ENCODE data around the gene NME7. TPM values are rescaled to one million over a fixed set of nuclear protein-coding genes. Genes with fewer than 3 reads are reported as not detected.

The NME7 gene
- total and polyA plus RNA-seq, 4 donors, result 7.8 to 26.5 (median 9.4) TPM

DNA sequence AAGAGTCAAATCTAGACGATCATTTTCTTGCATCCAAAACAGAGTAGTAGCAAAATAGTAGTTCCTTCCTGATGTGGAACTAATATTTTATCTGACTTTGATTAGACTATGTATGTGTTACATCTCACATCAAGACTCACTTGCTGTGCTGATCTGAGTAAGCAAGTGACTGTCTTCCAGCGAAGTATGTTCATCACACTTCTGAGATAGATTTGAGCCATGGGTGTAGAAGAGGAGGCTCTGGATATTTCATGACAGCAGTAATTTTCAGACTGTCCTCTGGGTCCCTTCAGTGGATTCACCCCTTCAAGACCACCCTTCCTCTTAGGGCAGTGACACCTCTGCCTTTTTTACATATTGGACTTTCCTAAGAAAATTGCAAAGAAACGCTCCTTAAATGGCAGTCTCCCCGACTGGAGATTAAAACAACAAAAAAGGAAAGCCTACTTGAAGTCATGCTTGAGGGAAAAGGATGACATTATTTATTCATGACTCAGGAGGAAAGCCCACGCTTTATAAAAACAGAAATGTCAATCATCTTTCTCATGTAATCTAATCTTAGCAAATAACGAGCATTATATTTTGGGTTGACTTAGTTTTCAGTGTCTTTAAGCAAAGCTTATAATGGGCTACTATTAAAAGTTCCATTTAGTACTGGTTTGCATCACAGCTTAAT, 238.3 kb downstream of the NME7 start:
- Histone ChIP-seq H3K36me3 (ENCODE audit: control insufficient read depth in 4 of 4, insufficient read depth in 3 of 4, low read depth in 1 of 4, low read length in 3 of 4) (peaks cover 10 to 70% (median 55%) of the 10 kb centered on the region in 4 donors), H3K9me3 (ENCODE audit: control insufficient read depth in 4 of 4, low read length in 3 of 4) (no peaks in the 10 kb centered on the region), H3K27ac (ENCODE audit: low read depth in 1 of 2, low read length in 2 of 2) (no peak overlapping the region), H3K4me3 (ENCODE audit: low read depth in 1 of 3, low read length in 3 of 3) (no peak overlapping the region), H3K4me1 (ENCODE audit: control insufficient read depth in 4 of 4, insufficient read depth in 4 of 4, low read length in 3 of 4) (no peaks in the 10 kb centered on the region), H3K27me3 (ENCODE audit: control insufficient read depth in 4 of 4, insufficient read depth in 4 of 4, low read length in 3 of 4) (no peaks in the 10 kb centered on the region), H3K9ac (ENCODE audit: low read depth in 1 of 2, low read length in 2 of 2) (no peak overlapping the region)
- TF ChIP-seq, protein P1, sequence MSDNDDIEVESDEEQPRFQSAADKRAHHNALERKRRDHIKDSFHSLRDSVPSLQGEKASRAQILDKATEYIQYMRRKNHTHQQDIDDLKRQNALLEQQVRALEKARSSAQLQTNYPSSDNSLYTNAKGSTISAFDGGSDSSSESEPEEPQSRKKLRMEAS (IDR thresholded peaks at IDR 0.05), result no peak
- TF ChIP-seq HNF4G (IDR thresholded peaks at IDR 0.05) (no peak), GABPA (IDR thresholded peaks at IDR 0.05 in 1 of 2, conservative IDR thresholded peaks at IDR 0.05 in 1 of 2) (no peak), SP1 (IDR thresholded peaks at IDR 0.05) (no peak), EGR1 (IDR thresholded peaks at IDR 0.05; ENCODE audit: low read depth in 2 of 2) (no peak), NR2F2 (IDR thresholded peaks at IDR 0.05) (no peak), TAF1 (conservative IDR thresholded peaks at IDR 0.05) (no peak), YY1 (IDR thresholded peaks at IDR 0.05) (no peak)
- TF ChIP-seq, protein P2, sequence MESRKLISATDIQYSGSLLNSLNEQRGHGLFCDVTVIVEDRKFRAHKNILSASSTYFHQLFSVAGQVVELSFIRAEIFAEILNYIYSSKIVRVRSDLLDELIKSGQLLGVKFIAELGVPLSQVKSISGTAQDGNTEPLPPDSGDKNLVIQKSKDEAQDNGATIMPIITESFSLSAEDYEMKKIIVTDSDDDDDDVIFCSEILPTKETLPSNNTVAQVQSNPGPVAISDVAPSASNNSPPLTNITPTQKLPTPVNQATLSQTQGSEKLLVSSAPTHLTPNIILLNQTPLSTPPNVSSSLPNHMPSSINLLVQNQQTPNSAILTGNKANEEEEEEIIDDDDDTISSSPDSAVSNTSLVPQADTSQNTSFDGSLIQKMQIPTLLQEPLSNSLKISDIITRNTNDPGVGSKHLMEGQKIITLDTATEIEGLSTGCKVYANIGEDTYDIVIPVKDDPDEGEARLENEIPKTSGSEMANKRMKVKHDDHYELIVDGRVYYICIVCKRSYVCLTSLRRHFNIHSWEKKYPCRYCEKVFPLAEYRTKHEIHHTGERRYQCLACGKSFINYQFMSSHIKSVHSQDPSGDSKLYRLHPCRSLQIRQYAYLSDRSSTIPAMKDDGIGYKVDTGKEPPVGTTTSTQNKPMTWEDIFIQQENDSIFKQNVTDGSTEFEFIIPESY (IDR thresholded peaks at IDR 0.05), result no peak
- TF ChIP-seq, protein P3, sequence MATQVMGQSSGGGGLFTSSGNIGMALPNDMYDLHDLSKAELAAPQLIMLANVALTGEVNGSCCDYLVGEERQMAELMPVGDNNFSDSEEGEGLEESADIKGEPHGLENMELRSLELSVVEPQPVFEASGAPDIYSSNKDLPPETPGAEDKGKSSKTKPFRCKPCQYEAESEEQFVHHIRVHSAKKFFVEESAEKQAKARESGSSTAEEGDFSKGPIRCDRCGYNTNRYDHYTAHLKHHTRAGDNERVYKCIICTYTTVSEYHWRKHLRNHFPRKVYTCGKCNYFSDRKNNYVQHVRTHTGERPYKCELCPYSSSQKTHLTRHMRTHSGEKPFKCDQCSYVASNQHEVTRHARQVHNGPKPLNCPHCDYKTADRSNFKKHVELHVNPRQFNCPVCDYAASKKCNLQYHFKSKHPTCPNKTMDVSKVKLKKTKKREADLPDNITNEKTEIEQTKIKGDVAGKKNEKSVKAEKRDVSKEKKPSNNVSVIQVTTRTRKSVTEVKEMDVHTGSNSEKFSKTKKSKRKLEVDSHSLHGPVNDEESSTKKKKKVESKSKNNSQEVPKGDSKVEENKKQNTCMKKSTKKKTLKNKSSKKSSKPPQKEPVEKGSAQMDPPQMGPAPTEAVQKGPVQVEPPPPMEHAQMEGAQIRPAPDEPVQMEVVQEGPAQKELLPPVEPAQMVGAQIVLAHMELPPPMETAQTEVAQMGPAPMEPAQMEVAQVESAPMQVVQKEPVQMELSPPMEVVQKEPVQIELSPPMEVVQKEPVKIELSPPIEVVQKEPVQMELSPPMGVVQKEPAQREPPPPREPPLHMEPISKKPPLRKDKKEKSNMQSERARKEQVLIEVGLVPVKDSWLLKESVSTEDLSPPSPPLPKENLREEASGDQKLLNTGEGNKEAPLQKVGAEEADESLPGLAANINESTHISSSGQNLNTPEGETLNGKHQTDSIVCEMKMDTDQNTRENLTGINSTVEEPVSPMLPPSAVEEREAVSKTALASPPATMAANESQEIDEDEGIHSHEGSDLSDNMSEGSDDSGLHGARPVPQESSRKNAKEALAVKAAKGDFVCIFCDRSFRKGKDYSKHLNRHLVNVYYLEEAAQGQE (IDR thresholded peaks at IDR 0.05), result no peak
- DNase-seq (ENCODE audit: low spot score), result no peak
- WGBS, result 72% methylated on average over 6 of the region's 6 CpGs

DNA sequence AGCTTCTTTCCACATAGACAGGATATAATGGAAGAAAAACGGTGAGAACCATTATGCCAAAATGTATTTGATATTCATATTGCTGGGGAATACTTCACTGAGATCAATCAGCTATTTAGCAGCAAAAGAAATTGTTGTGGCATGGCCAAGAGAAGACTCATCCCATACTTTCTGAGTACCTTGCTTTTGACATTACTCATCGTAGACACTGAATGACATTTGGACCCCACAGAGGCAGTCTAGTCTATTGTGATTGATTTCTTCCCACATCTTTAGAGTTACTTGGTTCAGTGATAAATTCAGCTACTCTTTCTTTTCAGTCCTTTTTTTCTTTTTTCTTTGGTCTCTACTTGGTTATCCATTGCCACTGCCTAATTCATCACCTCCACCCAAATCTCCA, 239.0 kb downstream of the NME7 start:
- no peak overlapping the region for H3K27ac ChIP-seq (ENCODE audit: low read depth in 1 of 2, low read length in 2 of 2)
- H3K36me3 ChIP-seq (ENCODE audit: control insufficient read depth in 4 of 4, insufficient read depth in 3 of 4, low read depth in 1 of 4, low read length in 3 of 4), result peaks cover 10 to 74% (median 55%) of the 10 kb centered on the region in 4 donors
- H3K4me3 ChIP-seq (ENCODE audit: low read depth in 1 of 3, low read length in 3 of 3), result no peak overlapping the region
- H3K9me3 ChIP-seq (ENCODE audit: control insufficient read depth in 4 of 4, low read length in 3 of 4), result no peaks in the 10 kb centered on the region
- no peaks in the 10 kb centered on the region for H3K4me1 ChIP-seq (ENCODE audit: control insufficient read depth in 4 of 4, insufficient read depth in 4 of 4, low read length in 3 of 4)
- WGBS, result 92% methylated on average over 2 of the region's 2 CpGs
- TF ChIP-seq SP1 (IDR thresholded peaks at IDR 0.05), result no peak
- TF ChIP-seq, protein P1 (IDR thresholded peaks at IDR 0.05), result no peak
- no peaks in the 10 kb centered on the region for H3K27me3 ChIP-seq (ENCODE audit: control insufficient read depth in 4 of 4, insufficient read depth in 4 of 4, low read length in 3 of 4)
- no peak overlapping the region for H3K9ac ChIP-seq (ENCODE audit: low read depth in 1 of 2, low read length in 2 of 2)
- no peak for DNase-seq (ENCODE audit: low spot score)

DNA sequence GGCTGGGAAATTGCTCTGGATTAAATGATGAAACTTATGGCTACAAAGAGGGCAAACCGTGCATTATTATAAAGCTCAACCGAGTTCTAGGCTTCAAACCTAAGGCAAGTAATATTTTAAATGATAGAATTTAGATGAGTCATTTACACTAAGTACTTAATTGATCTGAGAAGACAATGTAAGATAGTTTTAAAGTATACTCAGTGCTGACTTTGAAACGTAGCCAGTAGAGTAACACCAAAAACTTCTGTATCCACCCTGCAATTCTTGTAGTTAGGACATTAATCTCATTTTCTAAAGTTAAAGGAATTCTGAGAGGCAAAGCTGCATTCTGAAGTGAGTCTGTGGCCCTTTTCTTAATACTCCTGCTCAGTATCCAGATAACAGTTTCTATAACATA, 240.3 kb downstream of the NME7 start:
- 89% methylated on average over 3 of the region's 3 CpGs for WGBS
- Histone ChIP-seq H3K36me3 (ENCODE audit: control insufficient read depth in 4 of 4, insufficient read depth in 3 of 4, low read depth in 1 of 4, low read length in 3 of 4) (peaks cover 9 to 64% (median 50%) of the 10 kb centered on the region in 4 donors), H3K4me1 (ENCODE audit: control insufficient read depth in 4 of 4, insufficient read depth in 4 of 4, low read length in 3 of 4) (no peaks in the 10 kb centered on the region), H3K9ac (ENCODE audit: low read depth in 1 of 2, low read length in 2 of 2) (no peak overlapping the region), H3K27ac (ENCODE audit: low read depth in 1 of 2, low read length in 2 of 2) (no peak overlapping the region), H3K4me3 (ENCODE audit: low read depth in 1 of 3, low read length in 3 of 3) (no peak overlapping the region), H3K9me3 (ENCODE audit: control insufficient read depth in 4 of 4, low read length in 3 of 4) (no peaks in the 10 kb centered on the region), H3K27me3 (ENCODE audit: control insufficient read depth in 4 of 4, insufficient read depth in 4 of 4, low read length in 3 of 4) (no peaks in the 10 kb centered on the region)
- DNase-seq (ENCODE audit: low spot score), result no peak
- TF ChIP-seq RXRA (IDR thresholded peaks at IDR 0.05), result no peak
- TF ChIP-seq, protein P4, sequence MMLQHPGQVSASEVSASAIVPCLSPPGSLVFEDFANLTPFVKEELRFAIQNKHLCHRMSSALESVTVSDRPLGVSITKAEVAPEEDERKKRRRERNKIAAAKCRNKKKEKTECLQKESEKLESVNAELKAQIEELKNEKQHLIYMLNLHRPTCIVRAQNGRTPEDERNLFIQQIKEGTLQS (IDR thresholded peaks at IDR 0.05), result no peak
- TF ChIP-seq FOXA2 (IDR thresholded peaks at IDR 0.05), result no peak
- TF ChIP-seq NR2F2 (IDR thresholded peaks at IDR 0.05), result no peak
- TF ChIP-seq, protein P1 (IDR thresholded peaks at IDR 0.05), result no peak
- TF ChIP-seq TAF1 (conservative IDR thresholded peaks at IDR 0.05), result no peak
- TF ChIP-seq JUND (IDR thresholded peaks at IDR 0.05), result no peak
- TF ChIP-seq FOXA1 (IDR thresholded peaks at IDR 0.05), result no peak
- no peak for TF ChIP-seq HNF4G (IDR thresholded peaks at IDR 0.05)
- TF ChIP-seq, protein P5, sequence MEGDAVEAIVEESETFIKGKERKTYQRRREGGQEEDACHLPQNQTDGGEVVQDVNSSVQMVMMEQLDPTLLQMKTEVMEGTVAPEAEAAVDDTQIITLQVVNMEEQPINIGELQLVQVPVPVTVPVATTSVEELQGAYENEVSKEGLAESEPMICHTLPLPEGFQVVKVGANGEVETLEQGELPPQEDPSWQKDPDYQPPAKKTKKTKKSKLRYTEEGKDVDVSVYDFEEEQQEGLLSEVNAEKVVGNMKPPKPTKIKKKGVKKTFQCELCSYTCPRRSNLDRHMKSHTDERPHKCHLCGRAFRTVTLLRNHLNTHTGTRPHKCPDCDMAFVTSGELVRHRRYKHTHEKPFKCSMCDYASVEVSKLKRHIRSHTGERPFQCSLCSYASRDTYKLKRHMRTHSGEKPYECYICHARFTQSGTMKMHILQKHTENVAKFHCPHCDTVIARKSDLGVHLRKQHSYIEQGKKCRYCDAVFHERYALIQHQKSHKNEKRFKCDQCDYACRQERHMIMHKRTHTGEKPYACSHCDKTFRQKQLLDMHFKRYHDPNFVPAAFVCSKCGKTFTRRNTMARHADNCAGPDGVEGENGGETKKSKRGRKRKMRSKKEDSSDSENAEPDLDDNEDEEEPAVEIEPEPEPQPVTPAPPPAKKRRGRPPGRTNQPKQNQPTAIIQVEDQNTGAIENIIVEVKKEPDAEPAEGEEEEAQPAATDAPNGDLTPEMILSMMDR (IDR thresholded peaks at IDR 0.05; ENCODE audit: low read depth, low read length, missing input control), result no peak
- TF ChIP-seq HNF4A (conservative IDR thresholded peaks at IDR 0.05), result no peak
- no peak for TF ChIP-seq GABPA (IDR thresholded peaks at IDR 0.05 in 1 of 2, conservative IDR thresholded peaks at IDR 0.05 in 1 of 2)
- TF ChIP-seq YY1 (IDR thresholded peaks at IDR 0.05), result no peak

All from liver (tissue), 9 donors.